Stimulated activated CD4-positive, alpha-beta T cell treated with anti-CD3 and anti-CD28 coated beads, Interleukin-15, amount 100 ng/mL, for 48 hours (primary cell): ENCODE results near the gene ADGRG3.

Experiments
- DNase-seq, 2 donors: peaks; one replicate each; pipeline ENCODE4 v3.0.0-alpha.2; 2020; ENCODE audit warnings: low read depth in 2 of 2

The ADGRG3 gene

GRCh38 chr16:57679767-57680482, 11.8 kb downstream of the ADGRG3 start:
- DNase-seq, result no peak

- no peak for DNase-seq
Observed at GRCh38 chr16:57680842-57681375, 12.8 kb downstream of the ADGRG3 start.

- DNase-seq, result no peak
Observed at GRCh38 chr16:57681950-57682728, 14.0 kb downstream of the ADGRG3 start.

GRCh38 chr16:57682809-57683635, 14.9 kb downstream of the ADGRG3 start:
- no peak for DNase-seq

GRCh38 chr16:57683636-57684545, 15.8 kb downstream of the ADGRG3 start:
- DNase-seq, result no peak

GRCh38 chr16:57684626-57685358, 16.7 kb downstream of the ADGRG3 start:
- no peak for DNase-seq

- DNase-seq, result no peak
Observed at GRCh38 chr16:57685633-57686032, 17.5 kb downstream of the ADGRG3 start.

GRCh38 chr16:57686577-57686976, 18.5 kb downstream of the ADGRG3 start:
- no peak for DNase-seq

- DNase-seq, result no peak
Observed at GRCh38 chr16:57687363-57687929, 19.3 kb downstream of the ADGRG3 start.

GRCh38 chr16:57688487-57688986, 20.4 kb downstream of the ADGRG3 start:
- DNase-seq, result no peak

GRCh38 chr16:57688987-57689761, 21.1 kb downstream of the ADGRG3 start:
- no peak for DNase-seq

GRCh38 chr16:57689762-57690558, 21.9 kb downstream of the ADGRG3 start:
- DNase-seq, result no peak

GRCh38 chr16:57690782-57691471, 22.8 kb downstream of the ADGRG3 start:
- DNase-seq, result no peak

- no peak for DNase-seq
Observed at GRCh38 chr16:57692636-57693035, 24.5 kb downstream of the ADGRG3 start.

GRCh38 chr16:57693550-57693949, 25.4 kb downstream of the ADGRG3 start:
- DNase-seq, result no peak

- DNase-seq, result no peak
Observed at GRCh38 chr16:57694231-57694724, 26.2 kb downstream of the ADGRG3 start.
